Lung microvascular endothelial cell (primary cell): ENCODE results near the gene AHCTF1. TPM values are rescaled to one million over a fixed set of nuclear protein-coding genes. Genes with fewer than 3 reads are reported as not detected.
"Not testable (repeated sequence)": the region's sequence is repeated elsewhere in the genome, so short reads cannot be mapped to it uniquely, and the experiment has no call there.

ENCODE experiments used
- DNase-seq, 2 donors: peaks; one replicate each; pipeline versions ENCODE4 v3.0.0 to v3.0.0-alpha.2; 2010; ENCODE audit warnings: low read depth in 2 of 2
- total RNA-seq: library from RNA; depleted of rRNA; stranded (reverse); fragments of >200 nt; gene quantifications from 2 replicates; pipeline ENCODE4 v1.2.1, GENCODE V29; 2014

The AHCTF1 gene
- total RNA-seq, 1 donor from 2014 or later = 19.8 TPM

- not testable (repeated sequence) for DNase-seq
These were observed 91.0 kb downstream of the AHCTF1 start for GRCh38 chr1:246840761-246841160.

- no peak for DNase-seq
These were observed 93.7 kb downstream of the AHCTF1 start for GRCh38 chr1:246838118-246838456.

- DNase-seq = no peak
These were observed 94.2 kb downstream of the AHCTF1 start for GRCh38 chr1:246837418-246838117.

GRCh38 chr1:246836209-246836966, 95.4 kb downstream of the AHCTF1 start:
- peak in 1 of 2 donors; percentile 40 for DNase-seq

GRCh38 chr1:246831543-246831942, 100.2 kb downstream of the AHCTF1 start:
- DNase-seq = peak; percentile 19 to 45

- DNase-seq = no peak
These were observed 102.9 kb downstream of the AHCTF1 start for GRCh38 chr1:246828818-246829217.

- no peak for DNase-seq
These were observed 104.4 kb downstream of the AHCTF1 start for GRCh38 chr1:246827396-246827795.

- no peak for DNase-seq
These were observed 106.1 kb downstream of the AHCTF1 start for GRCh38 chr1:246825557-246826175.

GRCh38 chr1:246824541-246824940, 107.2 kb downstream of the AHCTF1 start:
- no peak for DNase-seq

- not testable (repeated sequence) for DNase-seq
These were observed 109.6 kb downstream of the AHCTF1 start for GRCh38 chr1:246822154-246822553.

GRCh38 chr1:246820666-246821065, 111.1 kb downstream of the AHCTF1 start:
- no peak for DNase-seq

- DNase-seq = peak in 1 of 2 donors; percentile 35
These were observed 114.0 kb downstream of the AHCTF1 start for GRCh38 chr1:246817778-246818177.

- no peak for DNase-seq
These were observed 116.0 kb downstream of the AHCTF1 start for GRCh38 chr1:246815693-246816270.

GRCh38 chr1:246814890-246815289, 116.9 kb downstream of the AHCTF1 start:
- no peak for DNase-seq

GRCh38 chr1:246813325-246813724, 118.4 kb downstream of the AHCTF1 start:
- DNase-seq = not testable (repeated sequence)

GRCh38 chr1:246811985-246812384, 119.8 kb downstream of the AHCTF1 start:
- DNase-seq = no peak

- peak in 1 of 2 donors; percentile 15 for DNase-seq
These were observed 122.3 kb downstream of the AHCTF1 start for GRCh38 chr1:246809473-246809872.

GRCh38 chr1:246805135-246805716, 126.5 kb downstream of the AHCTF1 start:
- no peak for DNase-seq

- DNase-seq = no peak
These were observed 127.9 kb downstream of the AHCTF1 start for GRCh38 chr1:246803883-246804282.

- DNase-seq = no peak
These were observed 128.4 kb downstream of the AHCTF1 start for GRCh38 chr1:246803373-246803772.

GRCh38 chr1:246801241-246802020, 130.3 kb downstream of the AHCTF1 start:
- no peak for DNase-seq
